ENCODE results near the gene CADM2.

DNA sequence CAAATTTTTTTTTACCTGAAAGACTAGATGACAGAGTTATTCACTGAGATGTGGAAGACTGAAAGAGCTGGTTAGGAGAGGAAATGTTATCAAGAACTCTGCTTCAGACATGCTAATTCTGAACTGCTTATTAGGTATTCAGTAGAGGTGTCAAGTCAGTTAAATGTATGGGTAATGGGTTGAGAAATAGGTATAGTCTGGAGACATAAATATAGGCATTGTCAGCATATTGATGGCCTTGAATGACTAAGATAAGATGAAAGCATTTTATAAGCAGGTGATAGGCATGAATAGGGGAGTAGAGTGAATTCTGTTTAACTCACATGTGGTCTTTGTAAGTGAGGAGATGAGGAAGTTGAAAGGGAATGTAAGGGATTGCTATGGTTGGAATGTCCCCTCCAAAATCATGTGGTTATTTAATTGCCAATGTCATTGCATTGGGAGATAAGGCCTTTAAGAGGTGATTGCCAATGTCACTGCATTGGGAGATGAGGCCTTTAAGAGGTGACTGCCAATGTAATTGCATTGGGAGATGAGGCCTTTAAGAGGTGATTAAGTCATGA, 904.2 kb downstream of the CADM2 start:
- TF ChIP-seq CTCF (conservative IDR thresholded peaks at IDR 0.05) (no peak), ZFX (IDR thresholded peaks at IDR 0.05) (no peak)
